GM13977 (cell line): ENCODE measurements around the gene SLC43A2.
A peak's percentile ranks its signal among the peaks of the same experiment; 100 is the strongest.
"Not testable (repeated sequence)": the region's sequence is repeated elsewhere in the genome, so short reads cannot be mapped to it uniquely, and the experiment has no call there.

Experiments used
- DNase-seq: peaks from one replicate; pipeline ENCODE4 v3.0.0; 2012; ENCODE audit warnings: low spot score
- CTCF ChIP-seq: IDR thresholded peaks from 2 replicates; pipeline ENCODE4 v1.5.1; 2012; ENCODE audit warnings: mild to moderate bottlenecking, control low read depth; ENCODE audit not compliant: insufficient read depth; ENCODE audit errors: extremely low read depth, missing control alignments
- in situ Hi-C: fragments of 300-500 bp; cut with MboI; formaldehyde crosslinking; loops from one replicate; pipeline ENCODE4 v1.12.0; 2022; ENCODE audit warnings: low sequenced_read_pairs, low pct_unique_long_range_greater_than_20kb, mixed read lengths, inconsistent platforms; ENCODE audit not compliant: unreplicated experiment

The SLC43A2 gene

GRCh38 chr17:1627982-1628855 is at the start of gene SLC43A2:
SLC43A2 (minus strand) TSS chr17:1628834; CDS start chr17:1627874, 960 bp downstream.
- TF ChIP-seq CTCF: no peak
- DNase-seq: peak; percentile 97
- in situ Hi-C loops: no loop called here

- no peak for TF ChIP-seq CTCF
- in situ Hi-C loops: no loop called here
- DNase-seq: no peak
Observed at GRCh38 chr17:1676401-1676800, 47.8 kb upstream of the SLC43A2 start.

- TF ChIP-seq CTCF: no peak
- in situ Hi-C loops: no loop called here
- no peak for DNase-seq
Observed at GRCh38 chr17:1673041-1673785, 44.6 kb upstream of the SLC43A2 start.

DNA sequence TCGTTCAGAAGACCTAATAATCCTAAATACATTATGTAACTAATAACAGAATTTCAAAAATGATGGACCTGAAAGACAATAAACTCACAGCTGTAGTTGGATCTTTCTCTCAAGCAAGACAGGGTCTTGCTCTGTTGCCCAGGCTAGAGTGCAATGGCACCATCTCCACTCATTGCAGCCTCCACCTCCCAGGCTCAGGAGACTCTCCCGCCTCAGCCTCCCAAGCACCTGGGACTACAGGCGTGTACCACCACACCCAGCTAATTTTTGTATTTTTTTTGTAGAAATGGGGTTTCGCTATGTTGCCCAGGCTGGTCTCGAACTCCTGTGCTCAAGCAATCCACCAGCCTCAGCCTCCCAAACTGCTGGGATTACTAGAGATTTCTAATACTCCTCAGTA is 35.3 kb upstream of the SLC43A2 start:
- DNase-seq, in situ Hi-C loops: not testable (repeated sequence)

DNA sequence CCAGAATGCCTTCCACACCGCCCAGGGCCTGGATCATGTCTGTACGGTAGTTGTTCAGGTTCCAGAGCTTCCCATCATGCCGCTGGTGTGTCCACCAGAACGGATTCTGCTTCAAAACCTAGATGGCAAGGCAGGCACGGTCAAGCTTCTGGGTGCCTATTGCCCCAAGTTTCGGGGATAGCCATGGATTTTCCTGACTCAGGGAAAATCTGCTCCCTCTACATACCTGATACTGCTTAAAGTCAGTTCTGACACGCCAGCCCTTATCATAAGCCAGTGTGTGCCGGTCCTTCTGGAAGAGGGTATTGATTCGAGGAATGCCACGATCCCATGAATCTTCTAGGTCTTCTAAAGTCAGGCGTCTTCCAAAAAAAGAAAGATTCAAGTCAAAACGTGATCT is 32.4 kb upstream of the SLC43A2 start:
- in situ Hi-C loops: no loop called here
- no peak for DNase-seq
- TF ChIP-seq CTCF: no peak

GRCh38 chr17:1658100-1658499 is 29.5 kb upstream of the SLC43A2 start:
- TF ChIP-seq CTCF: no peak
- in situ Hi-C loops: no loop called here
- DNase-seq: no peak

DNA sequence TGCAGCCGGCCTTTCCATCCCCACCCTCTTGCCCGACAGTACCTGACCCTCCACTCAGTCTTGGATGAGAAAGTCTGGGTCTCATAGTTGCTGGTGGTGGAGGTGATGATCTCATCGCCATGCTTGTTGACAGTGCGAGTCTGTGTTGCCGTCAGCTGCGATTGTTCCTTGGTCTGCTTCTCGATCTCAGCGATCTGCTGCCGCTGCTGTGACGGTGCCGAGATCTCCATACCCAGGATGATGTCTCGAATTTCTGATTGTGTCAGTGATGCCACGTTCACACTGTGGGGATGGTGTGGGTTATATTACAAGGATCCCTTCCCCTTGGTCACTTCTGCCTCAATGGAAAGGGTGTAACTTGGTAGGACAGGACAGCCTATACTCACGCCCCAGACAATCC is 25.1 kb upstream of the SLC43A2 start:
- no peak for DNase-seq
- in situ Hi-C loops: no loop called here
- no peak for TF ChIP-seq CTCF

GRCh38 chr17:1652794-1653193 is 24.2 kb upstream of the SLC43A2 start:
- DNase-seq, in situ Hi-C loops: not testable (repeated sequence)
